Measurements from ENCODE around the gene UQCRHL.

The UQCRHL gene

GRCh38 chr1:15807549-15807948 lies at the start of gene UQCRHL:
TSS of gene UQCRHL (minus strand) at chr1:15807649. CDS start at chr1:15807649, 0 bp downstream.
- peak within 1 kb of the TSS; percentile 24; the same call in 1 of the 2 replicates for H3K27ac ChIP-seq

- H3K27ac ChIP-seq = no peak overlapping the region
Measured at GRCh38 chr1:15856888-15857287, 49.4 kb upstream of the UQCRHL start.

GRCh38 chr1:15852828-15853302 lies 45.4 kb upstream of the UQCRHL start:
- TF ChIP-seq CTCF (conservative IDR thresholded peaks at IDR 0.05) = no peak

More at GRCh38 chr1:15856888-15857287, 49.4 kb upstream of the UQCRHL start:
- no peak for TF ChIP-seq CTCF (conservative IDR thresholded peaks at IDR 0.05)

GRCh38 chr1:15852036-15852827 lies 44.8 kb upstream of the UQCRHL start:
- no peak for TF ChIP-seq CTCF (conservative IDR thresholded peaks at IDR 0.05)
- H3K27ac ChIP-seq = peak overlapping the region; percentile 98

More at GRCh38 chr1:15852828-15853302, 45.4 kb upstream of the UQCRHL start:
- peak overlapping the region; percentile 98 for H3K27ac ChIP-seq

- TF ChIP-seq CTCF (conservative IDR thresholded peaks at IDR 0.05) = no peak
- peak overlapping the region; percentile 98 for H3K27ac ChIP-seq
Measured at GRCh38 chr1:15851210-15852035, 44.0 kb upstream of the UQCRHL start.

GRCh38 chr1:15850471-15851001 lies 43.1 kb upstream of the UQCRHL start:
- peak overlapping the region; percentile 98 for H3K27ac ChIP-seq

More at GRCh38 chr1:15850471-15851001, 43.1 kb upstream of the UQCRHL start:
- TF ChIP-seq CTCF (conservative IDR thresholded peaks at IDR 0.05) = no peak

All from VCaP (cell line).